NCI-H510A (cell line): ENCODE results near the gene ZFPL1.

ENCODE experiments used
- DNase-seq: peaks from one replicate; lab custom pipeline; 2025; lab: John Stamatoyannopoulos, UW

The ZFPL1 gene

DNA sequence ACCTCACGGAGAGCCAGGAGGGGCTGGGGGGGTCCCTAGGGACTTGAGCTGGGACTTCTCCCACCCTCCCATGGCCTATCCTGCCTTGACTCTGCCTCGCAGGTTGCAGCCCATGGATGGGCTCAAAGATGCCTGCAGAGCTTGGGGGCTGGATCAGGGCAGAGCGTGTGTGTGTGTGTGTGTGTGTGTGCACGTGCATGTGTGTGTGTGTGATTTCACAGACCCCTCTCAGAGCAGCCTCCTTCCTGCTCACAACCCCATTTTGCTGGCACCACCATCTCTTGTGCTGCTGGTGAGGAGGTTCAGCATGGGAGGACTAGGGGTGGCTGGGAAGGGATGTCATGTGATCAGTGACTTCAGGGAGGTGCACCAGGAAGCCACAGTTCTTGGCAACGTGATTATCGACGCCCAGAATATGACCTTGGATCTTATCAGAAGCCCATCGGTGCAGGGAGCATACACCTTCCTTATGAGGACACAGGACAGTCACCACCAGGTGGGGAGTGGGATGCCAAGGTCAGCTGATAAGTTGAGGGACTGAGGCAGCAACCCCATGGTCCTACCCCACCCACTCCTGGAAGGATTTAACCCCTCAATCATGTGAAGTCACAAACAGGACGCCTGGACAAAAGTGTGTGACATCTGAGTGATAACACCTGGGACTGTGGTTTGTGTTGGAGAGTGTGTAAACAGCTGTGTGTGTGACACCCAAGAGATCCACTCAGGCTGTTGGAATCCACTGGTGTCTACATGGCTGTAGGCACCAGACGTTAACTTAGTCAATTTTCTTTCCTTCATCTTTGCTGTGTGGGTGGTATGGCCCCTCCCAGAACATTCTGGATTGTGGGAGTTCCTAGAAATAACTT lies 23.8 kb upstream of the ZFPL1 start:
- DNase-seq: no peak

DNA sequence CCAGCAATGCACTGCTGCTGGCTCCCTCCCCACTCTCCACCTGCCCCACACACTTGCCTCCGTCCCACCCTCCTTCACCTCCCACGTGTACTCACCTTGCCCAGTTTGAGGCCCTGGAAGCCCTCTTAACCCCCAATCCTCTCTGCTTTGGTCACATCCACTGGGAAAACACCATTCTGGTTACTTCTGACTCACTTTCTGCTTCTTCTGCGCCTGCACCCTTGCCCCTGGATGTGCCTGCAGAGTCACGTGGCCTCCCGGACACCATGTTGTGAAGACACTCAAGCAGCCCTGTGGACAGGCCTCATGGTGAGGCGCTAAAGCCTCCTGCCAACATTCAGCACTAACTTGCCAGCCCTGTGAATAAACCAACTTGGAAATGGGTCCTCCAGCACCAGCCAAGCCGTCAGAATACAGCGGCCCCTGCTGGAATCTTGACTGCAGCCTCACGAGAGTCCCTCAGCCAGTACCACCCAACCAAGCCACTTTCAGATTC lies 23.1 kb upstream of the ZFPL1 start:
- no peak for DNase-seq

DNA sequence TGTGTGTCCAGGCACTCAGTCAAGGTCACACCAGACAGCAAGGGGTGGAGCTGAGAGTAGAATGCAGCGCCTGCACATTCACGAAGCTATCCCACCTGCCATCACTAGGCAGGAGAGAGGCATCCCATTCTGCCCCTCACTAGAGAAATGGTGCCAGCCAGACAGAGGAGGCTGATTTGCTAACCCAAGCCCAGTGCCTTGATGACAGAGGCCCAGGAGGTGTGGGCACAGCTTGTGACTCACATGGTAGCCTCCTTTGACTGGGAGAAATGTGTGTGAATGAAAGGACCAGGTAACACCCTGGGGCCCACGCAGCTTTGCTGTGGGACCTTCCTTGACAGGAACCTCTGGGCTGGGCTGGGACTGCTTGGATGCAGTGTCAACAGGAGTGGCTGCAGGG lies 20.5 kb upstream of the ZFPL1 start:
- DNase-seq: no peak

DNA sequence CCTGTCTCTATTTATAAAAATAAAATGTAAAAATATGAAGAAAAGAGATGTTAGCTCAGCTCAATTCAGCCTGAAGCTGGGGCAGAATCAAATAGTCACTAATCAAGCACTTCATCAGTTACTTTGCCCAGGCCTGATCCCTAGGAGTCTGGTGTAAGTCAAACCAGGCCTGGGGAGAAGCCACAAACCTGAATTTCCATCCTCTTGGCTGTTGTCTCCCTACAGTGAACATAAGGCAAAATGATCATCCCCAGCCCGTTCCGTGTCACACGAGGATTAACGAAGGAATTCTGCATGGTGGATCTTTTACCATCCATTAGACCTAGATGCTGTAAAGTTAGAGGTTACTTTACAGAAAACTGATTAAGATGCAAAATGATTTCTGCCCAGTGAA lies 19.2 kb upstream of the ZFPL1 start:
- DNase-seq: no peak

DNA sequence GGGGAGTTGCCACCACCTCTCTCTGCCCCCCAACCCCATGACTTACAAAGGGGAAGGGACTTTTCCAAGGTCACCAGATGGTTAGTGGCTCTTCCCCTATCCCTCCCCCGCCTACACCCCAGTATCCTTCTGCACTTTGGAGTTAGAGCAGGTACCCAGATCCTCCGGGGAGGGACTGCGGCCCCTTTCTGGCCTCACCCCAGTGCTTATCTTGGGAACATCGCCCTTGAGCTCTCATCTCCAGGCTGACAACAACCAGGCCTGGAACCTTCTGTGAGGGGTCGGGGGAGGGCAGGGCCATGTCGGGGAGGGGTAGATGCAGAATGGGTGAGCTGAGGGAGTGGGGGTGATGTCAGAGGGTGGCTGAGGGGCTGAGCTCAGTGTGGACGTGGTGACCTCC lies 18.2 kb upstream of the ZFPL1 start:
- DNase-seq: no peak

DNA sequence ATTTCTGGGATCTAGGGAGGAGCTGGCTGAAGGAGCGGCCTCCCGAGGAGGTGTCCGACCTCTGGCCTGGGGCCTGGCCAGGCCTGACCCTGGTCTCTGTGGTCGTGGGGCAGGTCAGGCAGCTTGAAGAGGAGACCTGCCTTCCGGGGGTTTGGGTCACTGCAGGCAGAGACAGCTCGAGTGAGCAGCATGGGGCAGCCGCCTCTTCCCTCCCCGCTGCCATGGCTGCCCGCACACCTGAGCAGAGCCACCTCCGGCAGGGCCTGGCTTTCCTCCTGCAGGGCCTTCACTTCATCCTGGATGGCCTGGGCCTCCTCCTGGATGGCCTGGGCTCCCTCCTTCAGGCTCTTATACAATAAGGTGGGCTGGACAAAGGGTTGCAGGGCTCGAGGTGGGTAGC lies 17.7 kb upstream of the ZFPL1 start:
- no peak for DNase-seq

DNA sequence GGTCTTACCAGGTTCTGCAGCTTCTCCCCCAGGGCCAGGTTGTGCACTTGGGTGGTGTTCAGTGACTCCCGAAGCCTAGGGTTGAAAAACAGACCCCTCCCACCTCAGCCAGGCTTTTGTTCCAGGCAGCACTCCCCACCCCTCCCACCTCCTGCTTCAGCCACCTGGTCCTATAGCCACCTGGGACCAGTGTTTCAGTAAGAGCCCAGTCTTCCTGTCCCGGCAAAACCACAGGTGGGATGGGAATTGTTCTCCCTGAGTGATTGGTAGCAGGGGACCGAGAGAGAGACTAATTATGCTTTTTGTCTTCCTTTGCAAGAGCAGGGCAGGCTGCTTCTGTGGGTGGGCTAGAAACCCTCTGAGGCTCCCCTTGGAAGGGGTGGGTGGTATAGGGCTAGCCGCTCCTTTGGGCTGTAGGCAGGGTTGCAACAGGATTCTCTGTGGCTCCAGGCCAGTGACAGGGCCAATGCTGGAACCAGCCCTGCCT lies 17.2 kb upstream of the ZFPL1 start:
- peak; percentile 65 for DNase-seq

DNA sequence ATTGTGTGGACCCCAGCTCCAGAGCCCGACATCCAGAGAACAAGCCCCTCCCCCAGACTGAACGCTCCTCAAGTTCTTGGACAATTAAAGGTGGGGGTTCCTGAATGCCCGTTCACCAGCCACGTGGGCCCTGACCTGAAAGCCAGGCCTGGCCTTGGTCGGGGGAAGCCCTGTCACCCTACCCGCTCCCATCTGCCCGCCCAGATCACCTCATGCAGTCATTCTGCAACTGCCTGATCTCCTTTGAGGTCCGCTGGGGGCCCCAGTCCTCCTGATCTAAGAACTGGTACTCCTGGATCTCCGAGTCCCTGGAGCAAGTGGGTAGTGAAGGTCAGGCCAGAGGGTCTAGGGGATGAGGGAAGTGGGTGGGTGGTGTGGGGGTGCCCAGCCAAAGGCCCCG lies 16.6 kb upstream of the ZFPL1 start:
- no peak for DNase-seq

DNA sequence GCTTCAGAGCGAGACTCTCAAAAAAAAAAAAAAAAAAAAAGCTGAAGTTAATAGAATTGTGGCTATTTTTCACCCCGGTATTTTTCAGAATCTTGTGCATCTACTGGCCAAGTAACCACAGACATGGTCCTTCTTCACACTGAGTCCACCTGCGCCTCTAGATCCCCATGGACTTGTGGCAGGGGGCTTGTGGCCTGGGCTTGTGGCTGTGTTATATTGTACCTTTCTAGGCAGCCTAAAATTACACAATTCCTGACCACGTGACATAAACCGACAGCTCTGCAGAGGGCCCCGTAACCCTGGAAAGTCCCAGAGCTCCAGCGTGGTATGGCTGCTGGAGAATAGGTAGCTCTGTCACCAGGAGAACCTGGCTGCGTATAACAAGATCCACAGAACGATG lies 14.8 kb upstream of the ZFPL1 start:
- DNase-seq: no peak

DNA sequence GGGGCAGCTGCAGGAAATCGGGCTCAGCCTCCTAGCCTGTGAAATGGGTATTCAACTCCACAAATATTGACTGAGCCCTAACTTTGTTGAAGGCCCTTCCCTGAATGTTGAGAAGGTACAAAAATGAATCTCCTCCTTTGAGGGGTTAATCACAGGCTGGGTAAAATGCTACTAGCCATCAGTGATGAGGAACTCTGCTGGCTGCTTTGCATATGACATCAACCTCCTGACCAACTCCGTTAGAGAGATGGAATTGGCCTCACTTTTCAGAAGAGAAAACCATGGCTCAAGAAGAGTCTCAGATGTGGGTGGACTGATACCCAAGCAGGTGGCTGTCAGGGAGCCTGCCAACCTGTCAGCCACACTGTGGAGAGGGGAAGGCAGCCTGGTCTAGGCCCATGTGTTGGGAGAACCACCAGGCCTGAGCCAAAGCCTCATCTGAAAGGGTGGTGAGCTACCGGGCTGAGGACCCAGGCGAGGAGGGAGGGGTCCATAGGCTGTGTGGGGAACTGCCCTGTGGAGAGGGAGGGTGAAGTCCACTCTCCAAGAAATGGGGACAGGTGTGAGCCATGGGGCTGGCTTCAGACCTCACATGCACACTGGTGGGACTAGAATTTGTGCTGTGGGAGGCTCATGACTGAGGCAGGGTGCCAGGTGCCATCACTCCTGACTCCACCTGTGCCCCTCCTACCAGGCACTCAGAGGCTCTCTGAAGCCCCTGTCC lies 12.0 kb upstream of the ZFPL1 start:
- no peak for DNase-seq

DNA sequence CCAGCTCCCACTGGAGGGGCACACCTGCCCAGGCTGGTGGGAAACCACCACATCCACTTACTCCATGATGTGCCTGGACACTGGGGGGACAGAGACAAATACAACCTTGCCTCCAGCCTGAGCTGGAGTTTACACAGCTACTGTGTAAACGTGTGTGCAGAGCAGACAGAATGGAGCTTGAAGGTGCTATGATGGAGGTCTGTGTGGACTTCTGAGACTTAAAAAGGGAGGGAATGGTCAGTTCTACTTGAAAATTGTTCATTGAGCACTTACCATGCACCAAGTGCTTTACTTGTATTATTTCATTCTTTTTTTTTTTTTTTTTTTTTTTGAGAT lies 11.4 kb upstream of the ZFPL1 start:
- DNase-seq: no peak

DNA sequence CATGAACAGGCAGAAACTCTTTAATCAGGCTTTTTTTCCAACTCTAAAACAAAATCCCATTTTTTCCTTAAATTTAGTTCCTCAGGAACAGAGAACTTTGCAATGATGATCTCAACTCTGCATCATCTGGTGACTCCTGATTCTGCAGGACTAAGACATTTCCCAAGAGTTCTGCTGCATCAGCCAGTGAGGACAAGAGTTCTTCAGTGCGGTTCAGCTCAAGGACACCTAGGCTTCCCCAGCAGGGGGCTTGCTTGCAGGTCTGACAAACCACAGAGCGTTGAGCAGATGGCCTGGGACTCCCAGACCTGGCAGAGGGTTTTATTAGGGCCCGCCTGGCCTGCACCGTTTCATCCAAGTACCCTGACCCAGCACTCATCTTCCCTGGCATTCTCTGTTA lies 6.6 kb upstream of the ZFPL1 start:
- DNase-seq: no peak

DNA sequence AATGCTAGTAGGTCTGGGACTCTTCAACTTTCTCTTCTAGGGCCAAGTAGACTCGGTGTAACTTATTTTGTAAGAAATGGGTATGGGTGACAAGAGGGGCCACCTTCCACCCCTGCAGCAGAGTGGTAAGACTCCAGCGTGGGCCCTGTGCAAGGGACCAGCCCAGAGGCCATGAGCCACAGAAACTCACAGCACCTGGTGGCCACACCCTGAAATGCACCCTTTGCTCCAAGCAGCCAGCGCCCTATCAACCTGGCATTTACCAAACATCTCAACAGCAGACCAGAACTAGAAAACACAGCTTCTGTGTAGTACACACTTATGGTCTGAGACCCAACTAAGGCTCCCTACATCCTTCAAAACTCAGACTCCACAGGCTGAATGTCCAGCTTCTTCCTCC lies 5.9 kb upstream of the ZFPL1 start:
- DNase-seq: no peak

DNA sequence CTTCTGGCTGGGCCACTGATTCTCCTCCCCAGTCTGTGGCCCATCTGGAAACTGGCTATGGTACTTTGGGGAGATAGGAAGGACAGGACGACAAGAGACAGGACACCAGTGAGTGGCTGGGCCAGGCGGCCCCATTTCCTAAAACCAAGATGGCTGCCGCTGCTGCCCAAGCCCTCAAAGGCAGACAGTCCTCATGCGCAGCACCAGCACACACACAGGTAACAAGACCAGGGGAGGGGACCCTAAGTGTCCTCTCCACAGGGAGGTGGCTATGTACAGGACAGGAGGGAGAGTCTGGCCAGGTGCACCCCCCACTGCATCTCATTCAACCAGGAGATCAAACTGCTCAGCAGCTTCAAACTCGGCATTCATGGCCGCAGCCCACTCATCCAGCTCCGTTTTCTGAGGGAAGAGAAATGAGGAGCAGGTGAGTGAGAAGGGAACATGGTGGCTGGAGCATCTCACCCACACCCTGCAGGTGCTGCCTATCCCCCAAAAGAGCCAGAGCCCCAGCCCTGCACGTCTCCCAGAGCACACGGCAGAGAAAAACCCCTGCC lies 5.2 kb upstream of the ZFPL1 start:
- DNase-seq: no peak

DNA sequence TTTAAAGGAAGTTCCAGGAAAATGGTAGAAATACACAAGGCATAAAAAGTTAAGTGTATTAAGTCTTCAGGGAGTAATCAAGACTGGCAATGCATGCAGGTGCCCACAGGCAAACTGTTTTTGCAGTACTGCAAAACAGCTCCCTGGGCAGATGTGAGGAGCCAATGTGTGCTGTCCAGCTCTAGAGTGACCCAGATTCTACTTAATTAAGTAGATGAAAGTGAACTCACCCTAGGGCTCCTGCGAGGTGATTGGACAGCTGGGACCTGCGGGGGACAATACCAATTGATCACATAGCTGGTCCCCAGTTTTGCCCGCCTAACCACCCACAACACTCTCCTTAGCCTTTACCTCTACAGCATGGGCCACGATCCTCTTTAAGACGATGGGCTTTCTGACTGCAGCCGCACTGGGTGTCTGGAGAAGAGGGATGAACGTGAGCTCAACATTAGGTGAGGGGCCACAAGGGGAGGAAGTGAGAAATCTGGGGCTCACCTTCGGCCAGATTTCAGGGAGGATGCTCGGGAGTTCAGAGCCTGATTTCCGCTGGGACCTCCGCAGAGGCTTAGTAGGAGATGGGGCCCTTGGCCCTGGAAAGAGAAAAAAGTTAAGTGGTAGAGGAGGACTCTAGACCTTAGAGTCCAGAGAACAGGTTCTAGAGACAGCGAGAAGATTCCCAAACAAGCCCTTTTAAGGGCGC lies 738 bp upstream of the ZFPL1 start:
- no peak for DNase-seq

DNA sequence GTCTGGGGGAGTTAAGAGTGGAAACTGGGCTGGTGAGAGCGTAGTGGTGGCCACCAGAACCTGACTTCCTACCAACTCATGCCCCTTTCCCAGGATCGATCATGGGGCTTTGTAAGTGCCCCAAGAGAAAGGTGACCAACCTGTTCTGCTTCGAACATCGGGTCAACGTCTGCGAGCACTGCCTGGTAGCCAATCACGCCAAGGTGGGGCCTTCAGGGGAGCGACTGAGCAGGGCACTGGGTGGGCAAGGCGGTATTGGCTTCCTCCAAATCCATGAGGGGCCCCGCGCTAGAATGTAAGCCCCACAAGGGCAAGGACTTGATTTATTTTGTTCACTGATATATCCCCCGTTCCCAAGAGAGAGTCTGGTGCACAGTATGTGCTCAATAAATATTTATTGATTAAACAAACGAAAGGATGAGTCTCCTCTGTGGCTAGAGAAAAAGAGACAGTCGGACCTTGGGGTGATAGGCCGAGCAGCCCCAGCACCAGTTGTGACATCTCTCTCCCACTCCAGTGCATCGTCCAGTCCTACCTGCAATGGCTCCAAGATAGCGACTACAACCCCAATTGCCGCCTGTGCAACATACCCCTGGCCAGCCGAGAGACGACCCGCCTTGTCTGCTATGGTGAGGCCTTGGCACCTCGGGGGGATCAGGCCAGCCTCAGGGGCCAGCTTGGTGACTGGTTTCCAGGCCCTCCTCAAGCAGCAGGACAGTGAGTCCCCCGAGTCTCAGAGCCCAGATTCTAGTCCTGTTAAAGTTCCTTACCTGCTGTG lies 765 bp downstream of the ZFPL1 start:
- DNase-seq: no peak

DNA sequence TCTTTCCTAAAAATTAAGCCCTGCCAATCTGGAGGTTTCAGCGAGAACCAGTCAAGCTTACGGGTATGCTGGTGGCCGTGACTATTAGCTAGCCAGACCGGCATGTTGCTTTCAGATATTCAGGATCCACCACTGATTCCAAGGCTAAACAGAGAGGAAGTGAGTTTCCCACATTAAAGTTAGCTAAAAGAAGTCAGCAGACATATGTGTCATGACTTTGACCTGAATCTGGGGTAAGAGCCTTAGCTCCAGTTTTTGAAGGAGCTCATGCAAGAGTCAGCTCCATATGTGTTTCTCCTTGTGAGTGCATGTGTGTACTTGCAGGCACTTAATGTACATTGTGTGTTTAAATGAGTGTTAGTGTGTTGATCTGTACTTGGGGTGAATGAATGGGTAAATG lies 1.4 kb downstream of the ZFPL1 start:
- no peak for DNase-seq

DNA sequence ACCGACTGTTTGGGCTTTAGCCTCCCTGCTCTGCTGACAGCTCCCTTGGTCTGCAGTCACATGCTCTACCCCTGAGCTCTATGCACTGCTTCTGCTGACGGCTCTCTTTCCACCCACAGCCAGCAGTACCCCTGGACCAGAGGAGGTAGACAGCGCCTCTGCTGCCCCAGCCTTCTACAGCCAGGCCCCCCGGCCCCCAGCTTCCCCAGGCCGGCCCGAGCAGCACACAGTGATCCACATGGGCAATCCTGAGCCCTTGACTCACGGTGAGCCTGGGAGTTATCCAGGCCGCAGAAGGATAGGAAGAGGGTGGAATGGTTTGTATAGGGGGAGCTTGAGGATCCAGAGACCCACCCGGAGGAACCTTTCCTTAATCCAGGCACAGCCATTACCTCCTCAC lies 2.8 kb downstream of the ZFPL1 start:
- DNase-seq: no peak

DNA sequence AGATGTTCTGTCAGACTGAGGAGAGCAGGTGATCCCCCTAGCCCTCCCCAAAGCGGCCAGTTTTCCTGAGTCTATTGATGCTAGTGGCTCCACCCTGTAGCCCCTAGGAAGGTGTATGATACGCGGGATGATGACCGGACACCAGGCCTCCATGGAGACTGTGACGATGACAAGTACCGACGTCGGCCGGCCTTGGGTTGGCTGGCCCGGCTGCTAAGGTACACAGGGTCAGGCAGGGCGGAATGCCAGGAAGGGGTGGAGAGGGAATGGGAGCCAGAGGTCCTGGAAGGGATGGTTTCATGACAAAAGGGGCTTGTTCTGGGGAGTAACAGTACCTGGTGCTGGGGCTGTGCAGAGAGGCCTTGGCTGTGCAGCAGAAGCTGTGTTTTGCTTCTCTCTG lies 3.2 kb downstream of the ZFPL1 start:
- DNase-seq: no peak

DNA sequence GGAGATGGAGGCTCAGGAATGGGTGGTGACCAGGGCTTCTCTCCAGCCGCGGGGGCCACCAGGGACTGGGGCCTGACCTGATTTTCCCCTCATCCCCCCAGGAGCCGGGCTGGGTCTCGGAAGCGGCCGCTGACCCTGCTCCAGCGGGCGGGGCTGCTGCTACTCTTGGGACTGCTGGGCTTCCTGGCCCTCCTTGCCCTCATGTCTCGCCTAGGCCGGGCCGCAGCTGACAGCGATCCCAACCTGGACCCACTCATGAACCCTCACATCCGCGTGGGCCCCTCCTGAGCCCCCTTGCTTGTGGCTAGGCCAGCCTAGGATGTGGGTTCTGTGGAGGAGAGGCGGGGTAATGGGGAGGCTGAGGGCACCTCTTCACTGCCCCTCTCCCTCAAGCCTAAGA lies 3.8 kb downstream of the ZFPL1 start:
- no peak for DNase-seq

DNA sequence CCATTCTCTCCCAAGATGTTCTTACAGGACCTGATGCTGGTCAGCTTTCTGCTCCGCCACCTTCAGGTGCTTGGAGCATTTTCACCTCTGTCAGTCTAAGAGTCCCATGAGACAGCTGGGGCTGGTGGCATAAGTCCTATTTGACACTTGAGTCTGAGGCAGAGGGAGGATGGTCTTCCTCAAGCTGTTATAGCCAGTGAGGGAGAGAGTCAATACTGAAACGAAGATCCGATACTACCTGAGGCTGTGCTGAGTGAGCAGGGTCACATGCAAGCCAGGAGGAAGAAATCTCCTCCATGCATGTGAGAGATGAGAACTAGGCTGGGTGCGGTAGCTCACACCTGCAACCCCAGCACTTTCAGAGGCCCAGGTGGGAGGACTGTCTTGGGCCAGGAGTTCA lies 5.6 kb downstream of the ZFPL1 start:
- no peak for DNase-seq

DNA sequence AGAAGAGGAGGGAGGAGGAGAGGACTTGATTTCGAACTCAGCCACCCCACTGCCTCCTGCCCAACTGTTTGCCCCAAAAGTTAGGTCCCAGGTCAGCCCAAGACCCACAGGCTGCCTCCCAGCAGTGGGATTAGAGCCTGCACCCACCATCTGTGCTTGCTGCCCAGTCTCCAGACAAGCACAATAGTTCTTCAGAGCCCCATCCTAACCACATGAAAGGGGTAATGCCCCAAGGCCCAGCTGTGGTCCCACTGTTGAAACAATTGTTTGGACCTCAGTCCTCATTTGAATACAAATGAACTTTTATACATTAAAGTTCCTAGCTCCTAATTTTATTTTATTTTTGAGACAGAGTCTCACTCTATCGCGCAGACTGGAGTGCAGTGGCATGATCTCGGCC lies 6.6 kb downstream of the ZFPL1 start:
- no peak for DNase-seq
